ENCODE measurements around the gene LARP4B. TPM values are rescaled to one million over a fixed set of nuclear protein-coding genes. Genes with fewer than 3 reads are reported as not detected.

LARP4B gene
- total RNA-seq, 1 donor from 2014 or later: 72.9 TPM

- DNase-seq (no peak), ATAC-seq (peak; percentile 39)
- intact Hi-C loops (cut with micrococcal nuclease): no loop called here
These were observed 114.1 kb downstream of the LARP4B start for GRCh38 chr10:817371-817770.

GRCh38 chr10:816958-817357 lies 114.5 kb downstream of the LARP4B start:
- peak; percentile 59 for DNase-seq
- peak; percentile 64 for ATAC-seq
- intact Hi-C loops (cut with micrococcal nuclease): no loop called here

DNA sequence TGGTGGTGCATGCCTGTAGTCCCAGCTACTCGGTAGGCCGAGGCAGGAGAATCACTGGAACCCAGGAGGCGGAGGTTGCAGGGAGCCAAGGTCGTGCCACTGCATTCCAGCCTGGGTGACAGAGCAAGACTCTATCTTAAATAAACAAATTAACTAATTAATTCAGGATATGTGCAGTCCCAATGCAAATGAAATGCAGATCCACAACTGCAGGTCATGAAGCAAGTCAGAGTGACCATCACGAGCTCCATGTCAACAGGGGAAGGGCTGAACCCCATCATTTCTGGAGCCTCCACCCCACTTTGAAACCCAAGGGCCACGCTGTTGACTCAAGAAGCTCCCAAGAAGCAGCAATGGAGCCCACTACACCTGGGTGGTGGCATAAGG lies 115.4 kb downstream of the LARP4B start:
- ATAC-seq (no peak), DNase-seq (no peak)
- intact Hi-C loops (cut with micrococcal nuclease): no loop called here

GRCh38 chr10:815338-816090 lies 116.0 kb downstream of the LARP4B start:
- DNase-seq (no peak), ATAC-seq (no peak)
- intact Hi-C loops (cut with micrococcal nuclease): no loop called here

- ATAC-seq (no peak), DNase-seq (no peak)
- intact Hi-C loops (cut with micrococcal nuclease): no loop called here
These were observed 116.8 kb downstream of the LARP4B start for GRCh38 chr10:814536-815302.

DNA sequence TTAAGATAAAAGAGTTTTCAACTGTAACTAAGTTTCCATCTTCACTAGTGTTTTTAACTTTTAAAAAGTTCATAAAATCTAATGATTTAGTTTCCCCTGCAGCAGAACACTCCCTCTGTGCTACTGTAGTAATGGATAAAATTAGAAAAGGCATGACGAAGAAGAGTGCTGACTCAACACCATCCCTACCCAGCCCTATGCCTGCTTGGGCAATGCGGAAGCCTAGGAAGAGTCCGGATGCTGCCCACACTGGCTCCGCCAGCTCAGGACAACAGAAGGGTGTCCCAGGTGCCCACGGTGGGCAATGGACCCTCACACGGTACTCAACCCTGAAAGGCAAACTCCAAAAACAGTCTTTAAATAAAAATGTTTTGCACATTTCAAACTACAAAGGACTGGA lies 118.2 kb downstream of the LARP4B start:
- intact Hi-C loops (cut with micrococcal nuclease): no loop called here
- ATAC-seq (no peak), DNase-seq (no peak)

DNA sequence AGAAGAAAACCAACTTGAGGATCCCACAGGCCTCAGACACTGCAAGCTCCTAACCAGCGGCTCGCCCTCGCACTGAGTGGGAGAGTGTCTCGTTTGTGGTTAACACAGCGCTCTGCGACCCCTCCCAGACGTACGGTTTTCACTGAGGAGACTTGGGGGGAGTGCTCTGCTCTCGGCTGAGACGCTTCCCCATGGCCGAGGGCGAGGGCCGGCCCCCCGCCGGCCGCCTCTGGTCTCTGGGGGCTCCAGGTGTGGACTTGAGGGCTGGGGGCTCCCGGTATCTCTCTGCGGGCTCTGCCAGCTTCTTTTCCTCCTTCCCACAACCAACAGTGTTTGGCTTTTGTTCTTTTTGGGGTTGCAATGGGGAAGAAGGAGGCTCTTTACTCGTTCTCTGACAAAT lies 118.7 kb downstream of the LARP4B start:
- intact Hi-C loops (cut with micrococcal nuclease): no loop called here
- DNase-seq: no peak
- ATAC-seq: no peak

DNA sequence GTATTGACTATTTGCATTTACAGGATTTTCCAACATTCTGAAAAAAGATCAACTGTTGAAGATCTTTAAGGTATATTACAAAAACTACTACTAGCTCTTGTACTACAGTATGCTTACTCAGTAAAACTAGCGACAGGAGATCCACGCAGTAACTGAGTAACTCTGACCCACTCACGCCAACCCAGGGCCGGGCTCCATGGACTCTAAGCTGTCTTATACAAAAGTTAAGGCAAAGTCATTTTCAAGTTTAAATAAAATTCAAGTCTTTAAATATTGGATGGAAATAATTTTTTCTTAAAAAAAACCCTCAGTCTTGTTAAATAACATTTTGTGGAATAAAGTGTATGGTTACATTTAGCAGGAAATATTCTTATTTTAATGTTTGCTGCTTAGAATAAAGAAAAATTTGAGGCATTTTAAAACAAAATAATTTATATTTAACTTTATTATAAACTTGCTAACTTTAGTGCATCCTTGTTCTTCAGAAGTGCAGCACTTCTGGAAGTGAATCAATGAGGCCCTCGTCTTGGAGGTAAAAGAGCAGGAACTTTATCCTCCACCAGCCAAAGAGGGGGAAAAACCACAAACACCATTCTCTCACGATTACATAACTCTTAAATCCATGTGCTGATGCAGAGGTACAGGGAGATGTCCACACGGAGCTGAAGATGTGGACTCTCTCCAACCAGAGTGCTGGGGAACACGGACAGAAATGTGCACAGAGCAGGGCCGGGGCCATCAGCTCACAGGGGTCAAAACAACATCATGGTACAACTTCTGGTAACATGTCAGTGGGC lies 119.9 kb downstream of the LARP4B start:
- DNase-seq (no peak), ATAC-seq (no peak)
- intact Hi-C loops (cut with micrococcal nuclease): no loop called here

DNA sequence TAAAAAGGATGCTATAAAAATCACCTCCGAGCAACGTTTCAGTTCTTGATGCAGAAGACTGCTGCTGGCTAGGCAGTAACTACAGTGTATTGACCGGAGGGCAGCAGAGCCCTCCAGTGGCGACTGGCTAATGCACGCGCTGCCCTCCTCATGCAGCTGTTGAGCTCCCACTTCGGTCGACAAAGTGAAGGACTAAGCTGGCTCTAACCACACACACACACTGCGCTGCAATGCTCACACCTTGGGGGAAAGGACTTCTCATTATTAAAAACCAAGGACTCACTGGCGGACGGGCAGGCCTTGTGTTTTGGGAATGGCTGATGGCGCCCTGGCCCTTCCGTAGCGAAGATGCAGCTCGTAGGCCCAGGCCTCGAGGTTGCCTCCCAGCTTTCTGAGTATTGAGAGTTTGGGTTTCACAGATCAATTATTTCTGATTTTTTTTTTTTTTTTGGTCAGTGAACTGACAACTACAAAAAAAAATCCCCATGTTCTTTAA lies 121.1 kb downstream of the LARP4B start:
- ATAC-seq: peak; percentile 71
- intact Hi-C loops (cut with micrococcal nuclease): no loop called here
- no peak for DNase-seq

GRCh38 chr10:809671-810350 lies 121.7 kb downstream of the LARP4B start:
- peak; percentile 81 for DNase-seq
- intact Hi-C loops (cut with micrococcal nuclease): no loop called here
- ATAC-seq: peak; percentile 94

GRCh38 chr10:807958-808353 lies 123.5 kb downstream of the LARP4B start:
- ATAC-seq (no peak), DNase-seq (no peak)
- intact Hi-C loops (cut with micrococcal nuclease): no loop called here

- intact Hi-C loops (cut with micrococcal nuclease): no loop called here
- ATAC-seq: no peak
- no peak for DNase-seq
These were observed 124.1 kb downstream of the LARP4B start for GRCh38 chr10:807163-807957.

- DNase-seq: no peak
- no peak for ATAC-seq
These were observed 124.9 kb downstream of the LARP4B start for GRCh38 chr10:806451-807162.

DNA sequence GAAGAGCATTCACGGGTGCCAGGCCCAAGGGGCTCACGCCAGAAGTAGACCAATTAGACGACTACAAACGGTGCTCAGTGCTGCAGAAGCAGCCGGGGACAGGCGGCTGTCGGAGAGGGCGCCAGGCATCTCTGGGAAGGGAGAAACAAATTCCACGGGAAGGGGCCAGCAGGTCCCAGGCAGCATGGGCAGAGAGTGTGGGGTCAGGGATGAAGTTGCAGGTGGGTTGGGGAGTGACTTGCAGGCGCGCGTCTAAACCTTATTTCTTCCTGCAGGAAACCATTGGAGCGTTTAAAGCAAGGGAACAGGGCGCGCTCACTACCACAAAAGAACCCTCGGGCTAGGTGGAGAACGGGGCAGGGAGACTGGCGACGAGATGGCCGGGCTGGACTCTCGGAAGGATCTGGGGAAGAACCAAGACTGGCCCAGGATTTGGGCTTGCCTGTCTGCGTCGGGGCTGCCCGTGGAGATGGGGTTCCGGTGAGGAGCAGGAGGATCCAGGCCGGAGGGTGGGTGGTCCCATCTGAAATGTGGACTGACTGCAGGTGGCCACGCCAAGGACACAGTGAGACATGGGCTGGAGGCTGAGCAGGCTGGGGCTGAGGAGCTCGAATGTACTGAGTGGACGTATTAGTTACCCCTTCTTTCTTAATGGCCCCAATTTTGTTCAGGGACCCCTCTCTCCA lies 125.7 kb downstream of the LARP4B start:
- no peak for DNase-seq
- intact Hi-C loops (cut with micrococcal nuclease): no loop called here

More at GRCh38 chr10:806451-807162, 124.9 kb downstream of the LARP4B start:
- intact Hi-C loops (cut with micrococcal nuclease): no loop called here

GRCh38 chr10:804787-805619 lies 126.5 kb downstream of the LARP4B start:
- no peak for DNase-seq
- ATAC-seq: no peak
- intact Hi-C loops (cut with micrococcal nuclease): no loop called here

More for the DNA sequence above, 125.7 kb downstream of the LARP4B start:
- no peak for ATAC-seq

DNA sequence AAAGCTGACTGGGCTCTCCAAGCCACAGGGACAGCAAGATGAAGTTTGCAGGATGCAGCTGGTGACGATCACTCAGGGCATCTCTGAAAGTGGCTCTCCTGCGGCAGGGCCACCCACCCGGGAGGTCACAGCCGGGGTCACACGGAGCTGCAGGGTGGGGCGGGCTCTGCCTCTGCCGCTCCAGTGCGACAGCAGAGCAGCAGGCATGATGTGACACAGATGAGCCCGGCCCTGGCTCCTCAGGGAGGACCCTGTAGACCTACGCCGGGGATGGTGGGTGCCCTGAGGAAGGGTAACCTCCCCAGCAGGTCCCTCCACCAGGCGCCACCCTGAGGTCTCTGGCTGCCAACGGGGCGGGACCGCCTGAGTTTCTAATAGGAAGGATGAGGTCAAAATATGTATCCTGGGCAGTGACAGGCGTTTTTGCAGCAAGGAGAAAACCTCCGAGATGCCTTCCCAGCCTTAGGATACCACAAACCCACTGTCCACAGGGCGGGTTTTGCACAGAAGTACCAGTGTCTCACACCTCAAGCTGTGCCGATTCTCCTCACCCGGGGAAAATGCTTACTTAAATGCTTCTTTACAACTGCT lies 127.2 kb downstream of the LARP4B start:
- DNase-seq (no peak), ATAC-seq (no peak)
- intact Hi-C loops (cut with micrococcal nuclease): no loop called here
